DMS 273 treated with DMSO at 0.1 percent for 48 hours (cell line): Measurements from ENCODE around the gene DLD.
A peak's percentile ranks its signal among the peaks of the same experiment; 100 is the strongest.
"Not testable (repeated sequence)": the region's sequence is repeated elsewhere in the genome, so short reads cannot be mapped to it uniquely, and the experiment has no call there.

Experiments
- DNase-seq: peaks from one replicate; lab custom pipeline; 2025; lab: John Stamatoyannopoulos, UW

The DLD gene

DNA sequence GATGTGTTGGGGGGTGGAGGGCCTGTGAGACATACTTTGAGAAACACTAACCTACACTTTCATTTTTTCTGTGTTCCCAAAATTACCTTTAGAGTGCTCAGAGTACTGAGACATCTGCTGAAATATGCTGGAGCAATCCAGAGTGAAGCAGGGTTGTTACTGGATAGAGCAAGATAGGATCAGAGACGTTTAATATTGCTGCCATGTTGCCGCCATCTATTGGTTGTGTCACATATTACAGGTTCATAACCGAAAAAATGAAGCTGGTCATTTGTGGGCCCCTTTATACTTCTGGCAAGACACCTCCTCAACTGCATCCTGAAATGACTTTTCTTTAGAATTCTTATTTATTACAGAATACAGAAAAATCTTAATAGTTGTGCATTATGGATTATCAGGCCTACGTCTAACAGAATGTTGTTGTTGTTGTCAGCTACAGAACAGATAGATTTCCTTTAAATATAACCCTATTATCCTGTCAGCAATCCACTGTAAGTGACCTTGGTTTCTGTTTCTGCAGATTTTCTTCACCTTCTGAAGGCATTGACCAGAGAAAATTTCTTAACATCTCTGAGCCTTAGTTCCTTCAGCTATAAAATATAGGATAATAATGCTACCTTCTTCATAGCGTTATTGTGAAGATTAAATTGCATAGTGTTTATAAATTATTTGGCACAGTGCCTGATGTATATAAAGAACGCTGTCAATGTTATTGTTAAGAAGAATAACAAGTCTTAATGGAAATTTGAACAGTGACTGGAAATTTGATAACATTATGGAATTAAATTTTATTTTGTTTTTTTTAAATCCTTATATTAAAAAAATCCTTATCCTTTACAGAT is 16.2 kb upstream of the DLD start:
- peak; percentile 49 for DNase-seq

DNA sequence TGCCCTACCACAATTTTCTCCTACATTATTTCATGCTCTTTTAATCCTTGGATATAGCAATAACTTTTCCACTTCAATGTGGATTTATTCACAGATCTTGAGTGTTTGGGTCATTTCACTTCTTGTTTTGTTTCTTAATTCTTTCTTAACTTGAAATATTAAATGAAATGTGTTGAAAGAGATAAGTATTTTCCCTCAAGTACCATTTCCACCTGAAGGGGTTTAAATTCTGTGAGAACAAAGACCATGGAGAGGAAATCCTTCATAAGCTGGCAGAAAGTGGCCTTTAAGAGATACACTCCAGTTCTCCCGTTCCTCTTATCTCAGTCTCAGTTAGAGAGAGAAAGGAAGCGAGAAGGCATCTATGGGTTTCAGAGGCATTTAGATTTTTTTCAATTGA is 14.1 kb upstream of the DLD start:
- DNase-seq: no peak

- no peak for DNase-seq
Observed at GRCh38 chr7:107877731-107878382, 13.1 kb upstream of the DLD start.

- DNase-seq: no peak
Observed at GRCh38 chr7:107878636-107879035, 12.3 kb upstream of the DLD start.

DNA sequence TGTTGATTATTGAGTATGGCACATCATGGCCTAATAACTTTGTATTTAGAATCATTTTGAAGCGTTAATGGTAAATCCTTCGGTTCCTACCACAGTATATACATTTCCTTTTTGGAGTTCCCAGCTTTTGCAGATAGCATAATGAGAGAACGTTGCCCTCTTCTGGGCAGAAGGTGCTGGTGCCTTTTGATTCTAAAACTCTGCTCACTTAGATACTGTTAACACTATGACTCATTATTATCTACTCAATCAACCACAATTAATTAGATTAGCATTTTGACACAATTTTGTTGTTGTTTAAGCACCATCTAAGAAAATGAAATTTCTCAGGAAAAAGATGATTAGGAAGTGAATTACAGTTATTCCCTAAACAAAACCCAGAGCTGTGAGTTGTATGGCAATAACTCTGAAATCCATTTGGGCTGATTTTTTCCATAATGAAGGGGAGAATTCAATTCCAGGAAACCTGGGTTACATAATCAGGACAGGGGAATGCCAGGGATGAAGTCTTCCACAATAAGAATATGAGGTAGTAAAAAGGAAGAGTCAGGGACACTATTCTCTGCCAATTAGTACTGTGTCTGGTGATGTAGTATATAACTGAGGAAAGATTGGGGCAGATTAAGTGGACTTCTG is 11.5 kb upstream of the DLD start:
- peak; percentile 54 for DNase-seq

- DNase-seq: no peak
Observed at GRCh38 chr7:107882766-107883165, 8.2 kb upstream of the DLD start.

- DNase-seq: no peak
Observed at GRCh38 chr7:107884066-107884818, 6.7 kb upstream of the DLD start.

DNA sequence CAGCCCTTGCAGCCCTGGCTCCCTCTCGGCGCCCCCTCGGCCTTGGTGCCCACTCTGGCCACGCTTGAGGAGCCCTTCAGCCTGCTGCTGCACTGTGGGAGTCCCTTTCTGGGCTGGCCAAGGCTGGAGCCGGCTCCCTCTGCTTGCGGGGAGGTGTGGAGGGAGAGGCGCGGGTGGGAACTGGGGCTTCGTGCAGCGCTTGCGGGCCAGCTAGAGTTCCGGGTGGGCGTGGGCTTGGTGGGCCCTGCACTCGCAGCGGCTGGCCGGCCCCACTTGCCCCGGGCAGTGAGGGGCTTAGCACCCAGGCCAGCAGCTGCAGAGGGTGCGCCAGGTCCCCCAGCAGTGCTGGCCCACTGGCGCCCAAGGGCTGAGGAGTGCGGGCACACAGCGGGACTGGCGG is 3.2 kb upstream of the DLD start:
- not testable (repeated sequence) for DNase-seq

GRCh38 chr7:107889992-107890391 is 991 bp upstream of the DLD start:
- no peak for DNase-seq

GRCh38 chr7:107890493-107890961 is 456 bp upstream of the DLD start:
- DNase-seq: no peak

DNA sequence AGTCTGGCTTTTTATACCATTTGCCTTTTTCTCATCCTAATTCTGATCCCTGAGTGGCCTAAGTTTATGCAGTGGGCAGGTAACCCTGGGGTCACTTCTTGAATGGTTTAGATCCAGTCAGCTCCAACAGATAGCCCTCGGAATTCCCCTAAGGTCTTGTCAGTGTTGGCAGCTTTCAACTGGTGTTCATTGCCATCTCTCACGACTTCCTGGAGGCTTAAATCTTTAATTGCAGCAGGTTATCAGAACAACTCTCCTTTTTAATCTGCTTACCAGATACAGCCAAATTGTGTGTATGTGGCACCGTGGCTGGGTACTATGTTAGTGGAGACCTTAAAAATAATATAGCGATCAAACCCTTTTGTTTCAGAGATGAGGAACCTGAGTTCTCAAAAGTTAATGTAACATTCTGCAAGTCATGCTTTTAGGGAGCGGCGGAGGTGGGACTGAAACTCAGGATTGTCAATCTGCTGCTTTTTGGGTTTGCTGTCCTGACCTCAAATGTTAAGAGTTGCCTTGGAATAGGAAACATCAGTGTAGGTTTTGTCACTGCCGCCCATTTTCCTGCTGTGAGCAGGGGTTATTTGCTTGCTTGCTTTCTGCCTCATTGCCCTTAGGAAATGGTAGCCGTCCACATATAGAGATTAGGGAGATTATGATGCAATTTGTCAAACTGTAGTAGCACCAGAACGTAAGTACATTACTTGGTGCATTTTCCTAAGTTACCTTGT is 818 bp downstream of the DLD start:
- DNase-seq: no peak

GRCh38 chr7:107892367-107892741 is 1.4 kb downstream of the DLD start:
- not testable (repeated sequence) for DNase-seq

DNA sequence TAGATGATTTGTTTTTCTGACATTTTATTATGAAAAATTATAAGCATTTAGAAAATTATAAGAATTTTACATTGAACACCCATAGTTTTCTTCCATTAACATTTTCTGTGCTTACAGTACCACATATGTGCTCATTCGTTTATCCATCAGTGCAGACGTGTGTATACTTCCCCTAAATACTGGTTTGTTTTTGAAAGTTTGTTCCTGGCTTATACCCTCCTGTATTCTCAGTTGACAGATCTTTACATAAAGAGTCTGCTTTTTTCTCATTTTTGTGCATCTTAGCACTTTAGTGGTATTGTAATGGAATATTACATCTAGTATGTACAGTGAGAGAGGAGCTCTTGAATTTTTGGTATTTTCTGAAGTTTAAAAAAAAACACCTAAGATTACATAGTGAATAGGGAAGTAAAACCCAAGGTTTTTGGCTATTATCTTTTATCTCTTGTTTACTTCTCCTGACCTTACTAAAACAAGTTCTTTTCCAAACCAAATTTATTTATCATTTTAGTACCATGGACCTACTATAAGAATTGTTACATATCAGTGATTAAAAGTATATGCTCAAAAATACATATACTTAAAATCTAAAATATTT is 8.1 kb downstream of the DLD start:
- DNase-seq: no peak

DNA sequence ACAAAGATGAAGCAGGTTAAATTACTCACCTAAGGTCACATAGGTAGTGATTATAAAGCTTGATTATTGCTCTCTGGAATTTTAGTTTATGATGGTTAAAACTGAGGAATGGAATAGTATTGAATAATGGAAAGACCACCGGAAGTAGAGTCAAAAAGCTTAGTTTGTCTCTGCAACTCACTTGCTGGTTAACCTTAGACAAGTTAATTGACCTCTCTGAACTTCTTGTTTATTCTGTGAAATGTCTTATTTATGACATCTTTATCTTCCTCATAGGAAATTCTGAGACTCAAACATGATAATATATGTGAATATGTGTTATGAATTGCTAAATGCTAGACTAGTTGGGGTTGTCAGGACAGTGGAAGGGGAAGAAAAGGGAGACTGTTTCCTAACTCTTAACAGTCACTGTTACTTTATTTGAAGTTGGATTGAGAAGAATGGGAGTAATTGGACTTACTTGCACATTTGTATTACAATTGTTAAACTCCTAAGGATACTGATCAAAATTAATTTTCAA is 9.6 kb downstream of the DLD start:
- no peak for DNase-seq

GRCh38 chr7:107902381-107902780 is 11.4 kb downstream of the DLD start:
- no peak for DNase-seq

GRCh38 chr7:107907790-107908189 is 16.8 kb downstream of the DLD start:
- DNase-seq: no peak

GRCh38 chr7:107909445-107909844 is 18.5 kb downstream of the DLD start:
- DNase-seq: no peak

DNA sequence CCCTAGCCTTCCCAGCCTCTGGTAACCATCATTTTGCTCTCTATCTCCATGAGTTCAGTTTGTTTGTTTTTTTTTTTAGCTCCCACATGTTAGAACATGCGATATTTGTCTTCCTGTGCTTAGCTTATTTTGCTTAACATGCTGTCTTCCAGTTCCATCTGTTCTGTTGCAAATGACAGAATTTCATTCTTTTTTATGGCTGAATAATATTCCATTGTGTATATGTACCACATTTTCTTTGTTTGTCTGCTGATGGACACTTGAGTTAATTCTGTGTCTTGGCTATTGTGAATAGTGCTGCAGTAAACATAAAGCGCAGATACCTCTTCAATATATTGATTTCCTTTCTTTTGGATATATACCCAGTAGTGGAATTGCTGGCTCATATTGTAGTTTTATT is 21.0 kb downstream of the DLD start:
- no peak for DNase-seq

GRCh38 chr7:107913851-107914250 is 22.9 kb downstream of the DLD start:
- DNase-seq: no peak

DNA sequence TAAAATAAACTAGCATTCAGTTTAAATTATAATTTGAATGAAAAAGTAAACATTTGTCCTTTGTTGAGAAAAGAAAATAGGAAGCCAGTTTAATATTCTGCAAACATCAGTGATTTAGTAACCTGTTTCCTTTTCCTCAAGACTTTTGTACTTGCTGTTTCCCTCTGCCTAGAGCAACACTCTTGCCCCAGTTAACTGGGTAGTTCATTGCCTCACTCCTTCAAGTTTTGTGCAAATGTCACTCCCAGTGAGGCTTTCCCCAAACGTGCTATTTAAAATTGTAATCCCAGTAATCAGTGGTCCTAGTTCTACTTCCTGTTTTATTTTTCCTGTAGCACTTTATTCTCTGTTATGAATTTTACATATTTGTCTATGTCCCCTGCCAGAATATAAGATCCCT is 23.8 kb downstream of the DLD start:
- DNase-seq: no peak

DNA sequence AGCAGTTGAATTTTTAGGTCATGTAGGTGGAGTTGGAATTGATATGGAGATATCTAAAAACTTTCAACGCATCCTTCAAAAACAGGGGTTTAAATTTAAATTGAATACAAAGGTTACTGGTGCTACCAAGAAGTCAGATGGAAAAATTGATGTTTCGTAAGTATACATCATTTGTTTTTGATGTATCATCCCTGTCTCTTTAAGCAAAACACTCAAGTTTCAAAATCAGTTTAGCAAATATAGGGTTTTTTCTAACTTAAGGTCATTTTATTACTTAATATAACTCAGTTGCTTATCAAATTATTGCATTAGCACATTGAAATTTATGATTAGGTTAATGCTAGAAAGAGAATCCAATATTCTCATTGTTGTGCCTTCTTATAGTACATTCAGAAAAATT is 24.6 kb downstream of the DLD start:
- DNase-seq: no peak
